Measurements from ENCODE around the gene PLEKHM1.
"Not testable (repeated sequence)": the region's sequence is repeated elsewhere in the genome, so short reads cannot be mapped to it uniquely, and the experiment has no call there.

DNA sequence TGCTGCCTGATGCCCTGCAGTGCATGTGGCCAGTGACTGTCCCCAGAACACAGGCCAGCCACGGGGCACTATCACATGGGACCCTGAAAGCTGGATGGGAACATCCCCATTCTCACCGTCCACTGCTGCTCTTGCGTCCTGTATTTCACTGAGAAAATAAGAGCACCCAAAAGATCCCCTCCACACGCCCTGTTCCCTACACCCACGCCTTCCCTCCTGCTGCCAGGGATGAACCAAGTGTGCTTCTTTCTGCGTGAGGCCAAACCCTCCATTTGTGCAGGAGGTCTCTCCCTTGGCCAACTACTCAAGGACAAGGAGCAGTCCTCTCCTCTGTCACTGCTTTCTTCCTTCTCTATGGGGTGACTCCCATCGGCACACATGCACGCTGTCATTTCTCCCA is 36.2 kb downstream of the PLEKHM1 start:
- TF ChIP-seq, protein P1, sequence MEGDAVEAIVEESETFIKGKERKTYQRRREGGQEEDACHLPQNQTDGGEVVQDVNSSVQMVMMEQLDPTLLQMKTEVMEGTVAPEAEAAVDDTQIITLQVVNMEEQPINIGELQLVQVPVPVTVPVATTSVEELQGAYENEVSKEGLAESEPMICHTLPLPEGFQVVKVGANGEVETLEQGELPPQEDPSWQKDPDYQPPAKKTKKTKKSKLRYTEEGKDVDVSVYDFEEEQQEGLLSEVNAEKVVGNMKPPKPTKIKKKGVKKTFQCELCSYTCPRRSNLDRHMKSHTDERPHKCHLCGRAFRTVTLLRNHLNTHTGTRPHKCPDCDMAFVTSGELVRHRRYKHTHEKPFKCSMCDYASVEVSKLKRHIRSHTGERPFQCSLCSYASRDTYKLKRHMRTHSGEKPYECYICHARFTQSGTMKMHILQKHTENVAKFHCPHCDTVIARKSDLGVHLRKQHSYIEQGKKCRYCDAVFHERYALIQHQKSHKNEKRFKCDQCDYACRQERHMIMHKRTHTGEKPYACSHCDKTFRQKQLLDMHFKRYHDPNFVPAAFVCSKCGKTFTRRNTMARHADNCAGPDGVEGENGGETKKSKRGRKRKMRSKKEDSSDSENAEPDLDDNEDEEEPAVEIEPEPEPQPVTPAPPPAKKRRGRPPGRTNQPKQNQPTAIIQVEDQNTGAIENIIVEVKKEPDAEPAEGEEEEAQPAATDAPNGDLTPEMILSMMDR (IDR thresholded peaks at IDR 0.05), result not testable (repeated sequence)
- not testable (repeated sequence) for TF ChIP-seq POLR2A (IDR thresholded peaks at IDR 0.05); POLR2AphosphoS5 (IDR thresholded peaks at IDR 0.05); EP300 (IDR thresholded peaks at IDR 0.05; ENCODE audit: low read depth)
